Endothelial cell of umbilical vein (primary cell): ENCODE results near the gene DDX51.

Source experiments
- CTCF ChIP-seq, 2 donors: IDR thresholded peaks; 1 replicate in 1 of 2; 2 replicates in 1 of 2; pipeline ENCODE4 v1.5.1; 2011; ENCODE audit warnings: low read length in 2 of 2, mild to moderate bottlenecking in 2 of 2, moderate library complexity in 2 of 2, control low read depth in 1 of 2, inconsistent platforms in 1 of 2, low read depth in 1 of 2; ENCODE audit not compliant: insufficient read depth in 1 of 2; ENCODE audit errors: extremely low read depth in 1 of 2
- EZH2 ChIP-seq: IDR thresholded peaks from 2 replicates; pipeline ENCODE4 v1.6.1; 2012; ENCODE audit warnings: borderline replicate concordance, low read depth, mild to moderate bottlenecking, moderate library complexity, low read length, inconsistent platforms; ENCODE audit not compliant: severe bottlenecking
- FOS ChIP-seq: IDR thresholded peaks from 2 replicates; pipeline ENCODE4 v1.6.1; 2011; ENCODE audit warnings: mild to moderate bottlenecking, low read length, moderate library complexity, borderline replicate concordance; ENCODE audit not compliant: insufficient read depth
- GATA2 ChIP-seq: IDR thresholded peaks from 2 replicates; pipeline ENCODE4 v1.7.0; 2011; ENCODE audit warnings: low read depth, mild to moderate bottlenecking, moderate library complexity, mixed read lengths, low read length; ENCODE audit not compliant: insufficient read length, insufficient read depth
- JUN ChIP-seq: IDR thresholded peaks from 2 replicates; pipeline ENCODE4 v1.6.1; 2011; ENCODE audit warnings: borderline replicate concordance, low read depth; ENCODE audit not compliant: insufficient read length, insufficient read depth
- MAX ChIP-seq: IDR thresholded peaks from 2 replicates; pipeline ENCODE4 v1.6.1; 2011; ENCODE audit not compliant: insufficient read depth, insufficient read length
- MYC ChIP-seq: IDR thresholded peaks from one replicate; pipeline ENCODE4 v1.6.1; 2011; ENCODE audit warnings: mild to moderate bottlenecking, low read depth, low read length
- POLR2A ChIP-seq: IDR thresholded peaks from 2 replicates; pipeline ENCODE4 v1.6.1; 2012; ENCODE audit warnings: low read depth, mild to moderate bottlenecking, control low read depth, low read length
- POLR2AphosphoS5 ChIP-seq: IDR thresholded peaks from 2 replicates; pipeline ENCODE4 v1.6.1; 2012; ENCODE audit warnings: low read depth, mild to moderate bottlenecking, control low read depth, low read length, moderate library complexity; ENCODE audit not compliant: insufficient read depth

DNA sequence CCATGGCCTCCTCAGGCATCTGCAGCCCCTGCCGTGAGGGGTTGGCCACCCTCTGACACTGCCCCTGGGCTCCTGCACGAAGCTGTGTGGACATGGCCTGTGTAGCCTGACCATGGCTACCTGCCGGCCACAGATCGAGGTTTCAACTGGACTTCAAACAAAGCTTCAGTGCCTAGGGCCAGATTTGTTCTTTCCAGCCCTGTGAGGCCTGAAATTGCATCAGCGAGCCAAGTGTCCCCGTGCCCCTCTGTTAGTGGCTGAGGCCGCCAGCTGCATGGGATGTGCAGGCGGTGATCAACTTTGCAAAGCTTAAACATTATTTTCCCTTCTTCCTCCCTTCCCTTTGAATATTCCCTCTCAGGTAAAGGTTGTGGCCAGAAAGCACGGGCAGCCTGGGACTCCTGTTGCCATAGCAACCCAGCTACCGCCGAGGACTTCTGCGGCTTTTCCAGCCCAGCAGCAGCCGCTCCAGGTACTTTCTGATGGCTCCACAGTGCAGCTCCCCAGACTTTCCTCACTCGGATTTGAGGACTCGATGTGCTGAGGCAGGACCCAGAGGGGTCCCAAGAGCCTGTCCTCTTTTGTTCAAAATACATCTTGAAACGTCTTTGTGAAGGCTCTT lies 35.8 kb downstream of the DDX51 start:
- no peak for TF ChIP-seq CTCF (IDR thresholded peaks at IDR 0.05; ENCODE audit: extremely low read depth in 1 of 2, insufficient read depth in 1 of 2, low read depth in 1 of 2, low read length in 2 of 2)
- TF ChIP-seq POLR2AphosphoS5 = no peak
- TF ChIP-seq EZH2 = no peak
- no peak for TF ChIP-seq MAX
- TF ChIP-seq MYC = no peak
- no peak for TF ChIP-seq POLR2A
- TF ChIP-seq GATA2 = no peak
- no peak for TF ChIP-seq FOS
- no peak for TF ChIP-seq JUN
